ENCODE measurements around the gene TNNT1.

Gene TNNT1

GRCh38 chr19:55086730-55087541 is 62.1 kb downstream of the TNNT1 start:
- peak; percentile 98 for DNase-seq

- DNase-seq, result no peak
Observed at GRCh38 chr19:55085923-55086715, 62.9 kb downstream of the TNNT1 start.

- DNase-seq, result no peak
Observed at GRCh38 chr19:55084416-55084815, 64.6 kb downstream of the TNNT1 start.

GRCh38 chr19:55083004-55083850 is 65.8 kb downstream of the TNNT1 start:
- DNase-seq, result peak; percentile 28
